ENCODE results near the gene ZBTB40. TPM values are rescaled to one million over a fixed set of nuclear protein-coding genes. Genes with fewer than 3 reads are reported as not detected.
A peak's percentile ranks its signal among the peaks of the same experiment; 100 is the strongest.

Gene ZBTB40
- total and polyA plus RNA-seq, 8 donors = 2.1 to 39.3 (median 14.0) TPM

DNA sequence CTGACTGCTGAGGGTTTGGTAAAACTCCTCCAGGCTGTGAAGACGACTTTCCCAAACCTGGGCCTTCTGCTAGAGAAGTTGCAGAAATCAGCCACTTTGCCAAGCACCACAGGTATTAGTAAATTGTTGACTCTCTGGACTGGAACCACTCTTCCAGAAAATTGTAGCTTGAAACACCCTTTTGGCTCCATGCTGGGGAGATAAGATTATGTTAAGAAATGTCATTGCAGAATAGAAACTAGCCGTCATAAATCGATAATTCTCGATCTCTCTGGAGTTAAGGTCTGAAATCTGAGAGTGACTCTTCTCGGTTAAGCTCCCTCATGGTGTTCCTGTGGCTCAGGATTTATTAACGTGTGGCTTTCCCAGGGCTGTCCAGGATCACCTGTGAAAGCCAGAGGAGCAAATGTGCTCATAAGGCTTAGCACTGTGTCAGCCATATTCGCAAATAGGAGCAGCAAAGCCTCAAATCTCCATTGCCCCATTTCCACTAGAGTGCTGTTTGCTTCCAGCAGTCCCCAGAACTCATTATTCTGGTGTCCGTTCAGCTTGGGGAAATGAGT is 54.6 kb downstream of the ZBTB40 start:
- intact Hi-C loops (cut with DNase I; ENCODE audit: low total_unique reads) = no loop called here
- no peaks in the 10 kb centered on the region for H3K27me3 ChIP-seq
- WGBS, 5 donors = 92 to 97% (median 96%) methylated on average over 8 of the region's 8 CpGs
- no peaks in the 10 kb centered on the region for H3K9me3 ChIP-seq
- no peak for TF ChIP-seq POLR2AphosphoS5 (IDR thresholded peaks at IDR 0.05)
- TF ChIP-seq POLR2A (IDR thresholded peaks at IDR 0.05) = no peak
- TF ChIP-seq, protein P1, sequence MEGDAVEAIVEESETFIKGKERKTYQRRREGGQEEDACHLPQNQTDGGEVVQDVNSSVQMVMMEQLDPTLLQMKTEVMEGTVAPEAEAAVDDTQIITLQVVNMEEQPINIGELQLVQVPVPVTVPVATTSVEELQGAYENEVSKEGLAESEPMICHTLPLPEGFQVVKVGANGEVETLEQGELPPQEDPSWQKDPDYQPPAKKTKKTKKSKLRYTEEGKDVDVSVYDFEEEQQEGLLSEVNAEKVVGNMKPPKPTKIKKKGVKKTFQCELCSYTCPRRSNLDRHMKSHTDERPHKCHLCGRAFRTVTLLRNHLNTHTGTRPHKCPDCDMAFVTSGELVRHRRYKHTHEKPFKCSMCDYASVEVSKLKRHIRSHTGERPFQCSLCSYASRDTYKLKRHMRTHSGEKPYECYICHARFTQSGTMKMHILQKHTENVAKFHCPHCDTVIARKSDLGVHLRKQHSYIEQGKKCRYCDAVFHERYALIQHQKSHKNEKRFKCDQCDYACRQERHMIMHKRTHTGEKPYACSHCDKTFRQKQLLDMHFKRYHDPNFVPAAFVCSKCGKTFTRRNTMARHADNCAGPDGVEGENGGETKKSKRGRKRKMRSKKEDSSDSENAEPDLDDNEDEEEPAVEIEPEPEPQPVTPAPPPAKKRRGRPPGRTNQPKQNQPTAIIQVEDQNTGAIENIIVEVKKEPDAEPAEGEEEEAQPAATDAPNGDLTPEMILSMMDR (IDR thresholded peaks at IDR 0.05) = no peak
- TF ChIP-seq EP300 (IDR thresholded peaks at IDR 0.05) = no peak
- peaks cover 14 to 78% (median 71%) of the 10 kb centered on the region in 4 donors for H3K36me3 ChIP-seq
- H3K4me3 ChIP-seq = no peak overlapping the region
- no peak for DNase-seq
- no peak overlapping the region for H3K27ac ChIP-seq
- H3K4me1 ChIP-seq = peaks cover 0 to 22% (median 8%) of the 10 kb centered on the region in 4 donors

DNA sequence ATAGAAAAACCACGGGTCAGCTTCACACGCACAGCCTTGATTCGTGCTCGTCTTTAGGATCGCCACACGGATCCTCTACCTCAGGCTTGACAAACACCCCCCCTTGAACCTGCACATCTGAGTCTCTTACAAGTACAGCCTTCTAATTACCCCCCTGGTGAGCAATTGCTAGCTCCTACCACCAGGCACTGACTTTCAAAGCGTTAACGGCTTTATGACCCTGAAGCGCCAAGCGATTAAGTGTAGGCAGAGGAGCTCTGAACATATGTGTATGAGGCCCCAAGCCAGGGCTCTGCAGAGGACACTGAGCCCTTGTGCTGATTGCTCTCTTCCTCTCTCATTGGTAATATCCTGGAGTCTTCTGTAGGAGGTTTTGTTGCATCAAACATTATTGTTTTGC is 55.9 kb downstream of the ZBTB40 start:
- intact Hi-C loops (cut with DNase I; ENCODE audit: low total_unique reads) = no loop called here
- WGBS, 5 donors = 93 to 96% (median 94%) methylated on average over 10 of the region's 10 CpGs

DNA sequence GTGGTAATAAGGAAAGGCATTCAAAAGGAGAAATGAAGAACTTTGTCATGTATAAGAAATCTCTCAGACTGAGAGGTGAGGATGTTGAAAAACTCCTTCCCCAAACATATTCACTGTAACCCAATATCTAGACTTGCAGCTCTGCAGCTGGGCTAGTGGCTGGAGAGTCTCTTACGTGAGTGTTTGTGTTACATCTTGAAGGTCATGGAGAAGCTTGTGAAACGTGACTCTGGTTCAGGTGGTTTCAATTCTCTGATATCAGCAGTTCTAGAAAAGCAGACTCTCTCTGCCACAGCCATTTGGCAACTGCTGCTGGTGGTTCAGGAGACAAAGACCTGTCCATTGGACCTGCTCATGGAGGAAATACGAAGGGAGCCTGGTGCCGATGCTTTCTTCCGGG is 56.7 kb downstream of the ZBTB40 start:
- H3K4me1 ChIP-seq = peaks cover 0 to 21% (median 8%) of the 10 kb centered on the region in 4 donors
- no peaks in the 10 kb centered on the region for H3K9me3 ChIP-seq
- H3K27ac ChIP-seq = peak overlapping the region in 1 of 5 donors; percentile 54
- no peaks in the 10 kb centered on the region for H3K27me3 ChIP-seq
- no peak for TF ChIP-seq EP300 (IDR thresholded peaks at IDR 0.05)
- TF ChIP-seq, protein P1 (IDR thresholded peaks at IDR 0.05) = no peak
- no peak for TF ChIP-seq POLR2AphosphoS5 (IDR thresholded peaks at IDR 0.05)
- no peak for TF ChIP-seq POLR2A (IDR thresholded peaks at IDR 0.05)
- 56 to 73% (median 66%) methylated on average over 5 of the region's 5 CpGs for WGBS, 5 donors
- no peak overlapping the region for H3K4me3 ChIP-seq
- DNase-seq = peak in 1 of 2 donors; percentile 39
- peaks cover 29 to 83% (median 79%) of the 10 kb centered on the region in 4 donors for H3K36me3 ChIP-seq
- intact Hi-C loops (cut with DNase I; ENCODE audit: low total_unique reads) = no loop called here

More for the DNA sequence above, 55.9 kb downstream of the ZBTB40 start:
- TF ChIP-seq EP300 (IDR thresholded peaks at IDR 0.05) (no peak), POLR2AphosphoS5 (IDR thresholded peaks at IDR 0.05) (no peak), POLR2A (IDR thresholded peaks at IDR 0.05) (no peak)
- TF ChIP-seq, protein P1 (IDR thresholded peaks at IDR 0.05) = no peak
- no peak overlapping the region for H3K4me3 ChIP-seq
- H3K4me1 ChIP-seq = peaks cover 0 to 21% (median 8%) of the 10 kb centered on the region in 4 donors
- H3K9me3 ChIP-seq = no peaks in the 10 kb centered on the region
- peak in 1 of 2 donors; percentile 30 for DNase-seq
- peaks cover 22 to 79% (median 74%) of the 10 kb centered on the region in 4 donors for H3K36me3 ChIP-seq
- H3K27ac ChIP-seq = peak overlapping the region in 1 of 5 donors; percentile 4
- H3K27me3 ChIP-seq = no peaks in the 10 kb centered on the region

DNA sequence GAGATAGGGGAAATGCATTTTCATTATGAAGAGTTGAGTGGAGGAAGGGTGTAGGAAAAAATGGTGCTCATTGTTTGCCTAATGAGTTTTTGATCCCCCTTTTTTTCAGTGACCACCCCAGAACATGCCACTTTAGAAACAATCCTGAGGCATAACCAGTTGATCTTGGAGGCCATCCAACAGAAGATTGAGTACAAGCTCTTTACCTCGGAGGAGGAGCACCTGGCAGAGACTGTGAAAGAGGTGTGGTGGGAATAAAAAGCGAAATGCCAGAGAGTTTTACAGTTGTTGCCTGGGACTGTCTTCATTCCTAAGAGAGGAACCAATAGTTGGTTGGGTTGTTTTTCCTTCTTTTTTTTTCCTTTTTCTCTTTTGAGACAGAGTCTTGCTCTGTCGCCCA is 57.3 kb downstream of the ZBTB40 start:
- H3K27ac ChIP-seq = peak overlapping the region in 1 of 5 donors; percentile 16
- H3K4me3 ChIP-seq = no peak overlapping the region
- intact Hi-C loops (cut with DNase I; ENCODE audit: low total_unique reads) = no loop called here
- 66 to 79% (median 76%) methylated on average over 3 of the region's 3 CpGs for WGBS, 5 donors
- peaks cover 0 to 18% (median 7%) of the 10 kb centered on the region in 4 donors for H3K4me1 ChIP-seq
- H3K36me3 ChIP-seq = peaks cover 34 to 90% (median 86%) of the 10 kb centered on the region in 4 donors
- DNase-seq = no peak
- TF ChIP-seq EP300 (IDR thresholded peaks at IDR 0.05) (no peak), POLR2A (IDR thresholded peaks at IDR 0.05) (no peak), POLR2AphosphoS5 (IDR thresholded peaks at IDR 0.05) (no peak)
- TF ChIP-seq, protein P1 (IDR thresholded peaks at IDR 0.05) = no peak
- no peaks in the 10 kb centered on the region for H3K9me3 ChIP-seq
- H3K27me3 ChIP-seq = no peaks in the 10 kb centered on the region
